HG03460 (cell line): ENCODE measurements around the gene UBE2Q1.

ENCODE experiments used
- ATAC-seq: cut with Tn5 transposase; IDR thresholded peaks from one replicate; pipeline ENCODE4 v1.9.1; 2021; ENCODE audit not compliant: unreplicated experiment

Gene UBE2Q1

GRCh38 chr1:154557939-154558719 lies at the start of gene UBE2Q1:
Gene UBE2Q1 (minus strand): TSS chr1:154558662. CDS start chr1:154558553, 109 bp downstream.
- peak; percentile 14 for ATAC-seq

GRCh38 chr1:154607609-154608396 lies 49.3 kb upstream of the UBE2Q1 start, which contains the start of gene ADAR:
Gene ADAR (minus strand): TSS chr1:154608186. CDS start chr1:154608006, 180 bp downstream.
- peak; percentile 57 for ATAC-seq

- ATAC-seq, result no peak
Observed at GRCh38 chr1:154607106-154607608, 48.7 kb upstream of the UBE2Q1 start.

- no peak for ATAC-seq
Observed at GRCh38 chr1:154605534-154605933, 47.1 kb upstream of the UBE2Q1 start.

- no peak for ATAC-seq
Observed at GRCh38 chr1:154603317-154603716, 44.9 kb upstream of the UBE2Q1 start.

GRCh38 chr1:154599658-154600057 lies 41.2 kb upstream of the UBE2Q1 start:
- no peak for ATAC-seq

- no peak for ATAC-seq
Observed at GRCh38 chr1:154598871-154599635, 40.6 kb upstream of the UBE2Q1 start.

GRCh38 chr1:154595621-154596020 lies 37.2 kb upstream of the UBE2Q1 start:
- no peak for ATAC-seq

- no peak for ATAC-seq
Observed at GRCh38 chr1:154594811-154595210, 36.3 kb upstream of the UBE2Q1 start.

GRCh38 chr1:154593390-154593789 lies 34.9 kb upstream of the UBE2Q1 start:
- ATAC-seq, result no peak

GRCh38 chr1:154591206-154591605 lies 32.7 kb upstream of the UBE2Q1 start:
- ATAC-seq, result no peak

GRCh38 chr1:154590756-154591155 lies 32.3 kb upstream of the UBE2Q1 start:
- no peak for ATAC-seq

GRCh38 chr1:154589780-154590179 lies 31.3 kb upstream of the UBE2Q1 start:
- no peak for ATAC-seq

GRCh38 chr1:154586641-154587040 lies 28.2 kb upstream of the UBE2Q1 start:
- ATAC-seq, result no peak

- no peak for ATAC-seq
Observed at GRCh38 chr1:154586231-154586630, 27.8 kb upstream of the UBE2Q1 start.

- no peak for ATAC-seq
Observed at GRCh38 chr1:154584267-154584994, 26.0 kb upstream of the UBE2Q1 start.

- ATAC-seq, result no peak
Observed at GRCh38 chr1:154583773-154584172, 25.3 kb upstream of the UBE2Q1 start.

GRCh38 chr1:154582885-154583284 lies 24.4 kb upstream of the UBE2Q1 start:
- ATAC-seq, result no peak

GRCh38 chr1:154581766-154582165 lies 23.3 kb upstream of the UBE2Q1 start:
- no peak for ATAC-seq

- ATAC-seq, result no peak
Observed at GRCh38 chr1:154579374-154579773, 20.9 kb upstream of the UBE2Q1 start.

GRCh38 chr1:154578058-154578418 lies 19.6 kb upstream of the UBE2Q1 start:
- no peak for ATAC-seq
